22Rv1 (cell line): ENCODE measurements around the gene SPRYD3.

Experiments used
- H3K27ac ChIP-seq: fragments of 450-650 bp; 2 replicates; pipeline ENCODE4 v1.5.1; 2017
- ZFX ChIP-seq: fragments of 450-650 bp; IDR thresholded peaks from 2 replicates; pipeline ENCODE4 v1.6.1; 2017; ENCODE audit warnings: antibody characterized with exemption, borderline replicate concordance
- TF ChIP-seq, protein P1 (sequence below): fragments of 450-650 bp; IDR thresholded peaks from 2 replicates; pipeline ENCODE4 v1.5.1; 2017; ENCODE audit warnings: mild to moderate bottlenecking

SPRYD3 gene

GRCh38 chr12:53062977-53063707 is 16.0 kb downstream of the SPRYD3 start:
- TF ChIP-seq, protein P1, sequence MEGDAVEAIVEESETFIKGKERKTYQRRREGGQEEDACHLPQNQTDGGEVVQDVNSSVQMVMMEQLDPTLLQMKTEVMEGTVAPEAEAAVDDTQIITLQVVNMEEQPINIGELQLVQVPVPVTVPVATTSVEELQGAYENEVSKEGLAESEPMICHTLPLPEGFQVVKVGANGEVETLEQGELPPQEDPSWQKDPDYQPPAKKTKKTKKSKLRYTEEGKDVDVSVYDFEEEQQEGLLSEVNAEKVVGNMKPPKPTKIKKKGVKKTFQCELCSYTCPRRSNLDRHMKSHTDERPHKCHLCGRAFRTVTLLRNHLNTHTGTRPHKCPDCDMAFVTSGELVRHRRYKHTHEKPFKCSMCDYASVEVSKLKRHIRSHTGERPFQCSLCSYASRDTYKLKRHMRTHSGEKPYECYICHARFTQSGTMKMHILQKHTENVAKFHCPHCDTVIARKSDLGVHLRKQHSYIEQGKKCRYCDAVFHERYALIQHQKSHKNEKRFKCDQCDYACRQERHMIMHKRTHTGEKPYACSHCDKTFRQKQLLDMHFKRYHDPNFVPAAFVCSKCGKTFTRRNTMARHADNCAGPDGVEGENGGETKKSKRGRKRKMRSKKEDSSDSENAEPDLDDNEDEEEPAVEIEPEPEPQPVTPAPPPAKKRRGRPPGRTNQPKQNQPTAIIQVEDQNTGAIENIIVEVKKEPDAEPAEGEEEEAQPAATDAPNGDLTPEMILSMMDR, result no peak
- no peak for TF ChIP-seq ZFX
- no peak overlapping the region for H3K27ac ChIP-seq

DNA sequence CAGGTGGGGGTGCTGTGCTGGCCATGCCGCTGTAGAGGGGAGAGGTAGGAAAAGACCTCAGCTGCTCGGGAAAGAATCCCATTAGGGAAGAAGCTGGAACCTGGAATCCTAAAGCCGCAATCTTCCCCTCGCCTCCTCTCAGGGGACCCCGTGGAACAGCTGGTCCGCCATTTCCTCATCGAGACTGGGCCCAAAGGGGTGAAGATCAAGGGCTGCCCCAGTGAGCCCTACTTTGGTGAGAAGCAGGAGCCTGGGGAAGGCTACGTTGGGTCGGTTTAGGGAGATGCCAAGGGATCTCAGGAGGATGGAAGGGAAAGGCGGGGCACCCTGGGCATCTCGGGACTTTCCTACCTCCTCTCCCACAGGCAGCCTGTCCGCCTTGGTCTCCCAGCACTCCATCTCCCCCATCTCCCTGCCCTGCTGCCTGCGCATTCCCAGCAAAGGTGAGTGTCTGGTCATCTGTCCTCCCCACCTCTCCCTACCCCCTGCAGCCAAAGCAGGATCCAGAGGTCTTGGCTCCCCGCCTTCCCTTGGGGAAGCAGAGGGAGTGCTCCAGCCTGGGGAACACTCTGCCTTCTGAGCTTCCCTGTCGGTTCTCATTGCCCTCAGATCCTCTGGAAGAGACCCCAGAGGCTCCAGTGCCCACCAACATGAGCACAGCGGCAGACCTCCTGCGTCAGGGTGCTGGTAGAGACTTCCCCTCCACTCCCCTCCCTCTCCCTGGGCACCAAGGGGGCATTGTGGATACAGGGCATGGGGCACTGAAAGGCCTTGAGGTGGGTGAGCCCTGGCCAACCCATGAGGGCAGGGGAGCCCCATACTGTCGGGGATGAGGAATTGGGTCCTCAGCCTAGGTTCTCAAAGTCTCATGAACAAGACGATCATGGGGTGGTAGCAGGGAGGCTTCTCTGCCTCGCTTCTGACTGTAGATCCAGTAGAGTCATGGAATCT is 16.9 kb downstream of the SPRYD3 start:
- peak overlapping the region; percentile 70 for H3K27ac ChIP-seq
- TF ChIP-seq, protein P1, result peak; percentile 60
- no peak for TF ChIP-seq ZFX

DNA sequence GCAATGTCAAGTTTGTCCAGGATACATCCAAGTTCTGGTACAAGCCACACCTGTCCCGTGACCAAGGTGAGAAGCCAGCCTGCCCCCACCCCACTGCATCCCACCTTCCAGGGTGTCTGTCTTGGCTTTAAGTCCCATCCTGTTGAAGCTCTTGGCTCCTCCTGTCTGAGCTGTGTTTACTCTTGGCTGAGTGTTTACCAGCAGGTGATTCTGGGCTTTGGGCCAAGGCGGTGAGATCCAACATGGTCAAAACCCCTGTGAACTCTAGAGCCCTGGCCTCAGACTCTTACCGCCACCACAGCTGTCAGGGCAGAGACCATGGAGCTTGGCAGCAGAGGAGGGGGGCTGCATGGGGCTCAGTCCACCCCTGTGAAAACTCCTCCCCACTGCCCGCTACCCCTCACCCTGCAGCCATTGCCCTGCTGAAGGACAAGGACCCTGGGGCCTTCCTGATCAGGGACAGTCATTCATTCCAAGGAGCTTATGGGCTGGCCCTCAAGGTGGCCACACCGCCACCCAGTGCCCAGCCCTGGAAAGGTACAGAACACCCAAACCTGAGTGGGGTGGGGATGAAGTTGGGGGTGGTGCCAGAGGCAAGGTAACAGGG is 17.7 kb downstream of the SPRYD3 start:
- H3K27ac ChIP-seq, result peak overlapping the region; percentile 70
- TF ChIP-seq, protein P1, result peak; percentile 85
- no peak for TF ChIP-seq ZFX

DNA sequence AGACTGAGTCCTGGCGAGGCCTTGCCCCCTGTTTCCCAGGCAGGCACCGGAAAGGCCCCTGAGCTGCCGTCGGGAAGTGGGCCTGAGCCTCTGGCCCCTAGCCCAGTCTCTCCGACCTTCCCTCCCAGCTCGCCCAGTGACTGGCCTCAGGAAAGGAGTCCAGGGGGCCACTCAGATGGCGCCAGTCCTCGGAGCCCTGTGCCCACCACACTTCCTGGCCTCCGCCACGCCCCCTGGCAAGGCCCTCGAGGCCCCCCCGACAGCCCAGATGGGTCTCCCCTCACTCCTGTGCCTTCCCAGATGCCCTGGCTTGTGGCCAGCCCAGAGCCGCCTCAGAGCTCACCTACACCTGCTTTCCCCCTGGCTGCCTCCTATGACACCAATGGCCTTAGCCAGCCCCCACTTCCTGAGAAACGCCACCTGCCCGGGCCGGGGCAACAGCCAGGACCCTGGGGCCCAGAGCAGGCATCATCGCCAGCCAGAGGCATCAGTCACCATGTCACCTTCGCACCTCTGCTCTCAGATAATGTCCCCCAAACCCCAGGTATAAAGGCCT is 18.4 kb downstream of the SPRYD3 start:
- peak overlapping the region; percentile 70 for H3K27ac ChIP-seq
- no peak for TF ChIP-seq ZFX
- TF ChIP-seq, protein P1, result no peak

DNA sequence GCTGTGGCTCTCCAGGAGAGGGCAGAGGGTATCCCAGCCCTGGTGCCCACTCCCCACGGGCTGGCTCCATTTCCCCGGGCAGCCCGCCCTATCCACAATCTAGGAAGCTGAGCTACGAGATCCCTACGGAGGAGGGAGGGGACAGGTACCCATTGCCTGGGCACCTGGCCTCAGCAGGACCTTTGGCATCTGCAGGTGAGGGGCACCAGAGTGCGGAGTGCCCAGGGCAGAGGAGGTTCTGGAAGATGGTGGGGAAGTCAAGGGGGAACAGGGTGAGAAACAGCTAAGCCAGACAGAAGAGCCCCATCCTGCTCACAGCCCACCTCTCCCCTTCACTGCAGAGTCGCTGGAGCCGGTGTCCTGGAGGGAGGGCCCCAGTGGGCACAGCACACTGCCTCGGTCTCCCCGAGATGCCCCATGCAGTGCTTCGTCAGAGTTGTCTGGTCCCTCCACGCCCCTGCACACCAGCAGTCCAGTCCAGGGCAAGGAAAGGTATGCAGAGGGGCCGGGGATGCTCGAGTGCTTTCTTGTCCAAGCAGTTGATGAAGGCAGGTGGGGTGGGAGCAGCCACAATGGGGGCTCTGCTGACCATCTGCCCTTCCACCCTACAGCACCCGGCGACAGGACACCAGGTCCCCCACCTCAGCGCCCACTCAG is 19.0 kb downstream of the SPRYD3 start:
- no peak overlapping the region for H3K27ac ChIP-seq
- no peak for TF ChIP-seq ZFX
- TF ChIP-seq, protein P1, result no peak

- TF ChIP-seq, protein P1, result no peak
- no peak for TF ChIP-seq ZFX
Measured at GRCh38 chr12:53059434-53060063, 19.6 kb downstream of the SPRYD3 start.

More at GRCh38 chr12:53059434-53060063, 19.6 kb downstream of the SPRYD3 start:
- no peak overlapping the region for H3K27ac ChIP-seq
